AG04450 (cell line): ENCODE results near the gene ASXL3. TPM values are rescaled to one million over a fixed set of nuclear protein-coding genes. Genes with fewer than 3 reads are reported as not detected.

Experiments
- CTCF ChIA-PET: fragments of 300-600, 350-600 bp; formaldehyde crosslinking; extraction: SDS; loops from one replicate; lab custom pipeline; 2022; ENCODE audit warnings: antibody characterized with exemption, inconsistent platforms; lab: Charles Lee
- POLR2A ChIA-PET: fragments of 350-600 bp; formaldehyde crosslinking; extraction: SDS; loops from one replicate; lab custom pipeline; 2021; ENCODE audit warnings: antibody characterized with exemption, inconsistent platforms; lab: Yijun Ruan, JAX
- DNase-seq: peaks from one replicate; pipeline ENCODE4 v3.0.0-alpha.2; 2011; ENCODE audit warnings: low read depth, low spot score
- H3K27ac ChIP-seq: one replicate; pipeline ENCODE4 v1.5.1; 2012; ENCODE audit warnings: low read depth, low read length, control low read depth
- H3K27me3 ChIP-seq: one replicate; pipeline ENCODE4 v1.6.0; 2012; ENCODE audit warnings: low read length; ENCODE audit not compliant: control insufficient read depth, insufficient read depth
- H3K4me3 ChIP-seq: 2 replicates; pipeline ENCODE4 v1.5.1; 2011; ENCODE audit warnings: mild to moderate bottlenecking, low read depth, low read length, control low read depth
- H3K9me3 ChIP-seq: 2 replicates; pipeline ENCODE4 v1.5.1; 2012; ENCODE audit warnings: low read length; ENCODE audit not compliant: control insufficient read depth, insufficient read depth
- polyA plus RNA-seq: library from polyadenylated mRNA; depleted of rRNA; stranded (reverse); fragments of >200 nt; gene quantifications from 2 replicates; pipeline ENCODE4 v1.2.3, GENCODE V29; 2011
- TF ChIP-seq, protein P1 (sequence below): IDR thresholded peaks from 2 replicates; pipeline ENCODE4 v1.5.1; 2011; ENCODE audit warnings: low read depth, low read length, control low read depth, inconsistent platforms

Gene ASXL3
- polyA plus RNA-seq, 1 experiment = 0.19 TPM

DNA sequence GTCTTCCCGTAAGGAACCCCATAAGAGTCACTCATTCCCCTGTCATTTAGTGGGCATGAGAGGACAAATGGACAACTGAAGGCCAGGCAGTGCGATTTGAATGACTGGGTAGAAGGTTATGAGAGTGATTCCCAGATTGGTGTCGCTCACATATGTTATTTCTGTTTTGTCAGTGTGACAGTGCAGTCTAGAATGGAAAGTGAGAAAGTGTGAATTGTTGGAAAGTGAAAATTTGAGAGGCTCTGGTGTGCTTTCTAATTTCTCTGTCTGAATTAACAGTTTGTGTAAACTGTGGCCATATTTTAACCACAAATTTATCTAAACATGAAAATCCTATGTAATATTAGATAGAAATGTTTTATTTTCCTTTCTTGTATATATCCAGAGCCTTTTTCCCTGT, 49.1 kb downstream of the ASXL3 start:
- no peak for DNase-seq
- POLR2A ChIA-PET = no interaction called here
- no peaks in the 10 kb centered on the region for H3K27me3 ChIP-seq
- TF ChIP-seq, protein P1, sequence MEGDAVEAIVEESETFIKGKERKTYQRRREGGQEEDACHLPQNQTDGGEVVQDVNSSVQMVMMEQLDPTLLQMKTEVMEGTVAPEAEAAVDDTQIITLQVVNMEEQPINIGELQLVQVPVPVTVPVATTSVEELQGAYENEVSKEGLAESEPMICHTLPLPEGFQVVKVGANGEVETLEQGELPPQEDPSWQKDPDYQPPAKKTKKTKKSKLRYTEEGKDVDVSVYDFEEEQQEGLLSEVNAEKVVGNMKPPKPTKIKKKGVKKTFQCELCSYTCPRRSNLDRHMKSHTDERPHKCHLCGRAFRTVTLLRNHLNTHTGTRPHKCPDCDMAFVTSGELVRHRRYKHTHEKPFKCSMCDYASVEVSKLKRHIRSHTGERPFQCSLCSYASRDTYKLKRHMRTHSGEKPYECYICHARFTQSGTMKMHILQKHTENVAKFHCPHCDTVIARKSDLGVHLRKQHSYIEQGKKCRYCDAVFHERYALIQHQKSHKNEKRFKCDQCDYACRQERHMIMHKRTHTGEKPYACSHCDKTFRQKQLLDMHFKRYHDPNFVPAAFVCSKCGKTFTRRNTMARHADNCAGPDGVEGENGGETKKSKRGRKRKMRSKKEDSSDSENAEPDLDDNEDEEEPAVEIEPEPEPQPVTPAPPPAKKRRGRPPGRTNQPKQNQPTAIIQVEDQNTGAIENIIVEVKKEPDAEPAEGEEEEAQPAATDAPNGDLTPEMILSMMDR = no peak
- no peak overlapping the region for H3K27ac ChIP-seq
- CTCF ChIA-PET = no interaction called here
- H3K4me3 ChIP-seq = no peak overlapping the region
- H3K9me3 ChIP-seq = no peaks in the 10 kb centered on the region

DNA sequence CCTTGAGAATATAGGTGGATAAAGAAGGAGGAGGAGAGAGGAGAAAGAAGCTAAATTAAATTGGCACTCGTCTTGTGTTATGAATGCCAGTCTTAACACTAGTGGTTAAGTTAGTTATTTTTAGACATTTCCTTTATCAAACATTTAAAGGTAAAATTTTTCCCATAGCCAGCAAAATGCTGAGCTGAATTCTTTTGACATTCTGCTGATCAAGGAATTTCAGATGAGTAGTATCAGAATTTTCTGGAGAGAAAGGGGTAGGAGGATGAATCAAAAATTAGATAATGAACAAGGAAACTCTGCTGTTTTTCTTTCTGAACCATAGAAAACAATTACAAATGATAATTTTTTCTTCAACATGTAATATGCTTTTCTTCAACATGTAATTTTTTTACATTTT, 52.5 kb downstream of the ASXL3 start:
- POLR2A ChIA-PET = no interaction called here
- TF ChIP-seq, protein P1 = no peak

DNA sequence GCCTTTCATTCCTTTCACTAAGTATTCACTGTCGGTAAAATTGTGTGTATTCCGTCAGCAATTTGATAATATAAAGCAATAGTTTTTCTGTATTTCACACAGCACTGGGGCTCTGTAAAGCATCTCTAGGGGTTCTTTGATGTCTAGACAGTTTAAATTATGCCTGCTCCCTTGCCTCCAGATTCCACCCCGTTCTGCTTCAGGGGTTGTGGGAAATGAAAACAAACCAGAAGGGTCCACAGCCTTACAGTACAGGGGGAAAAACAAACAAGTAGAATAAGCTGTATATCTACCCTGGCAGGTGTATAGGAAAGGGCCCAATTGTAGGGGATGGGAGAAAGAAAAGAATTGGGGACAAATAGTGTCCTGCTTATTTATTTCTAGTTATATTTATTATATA, 63.1 kb downstream of the ASXL3 start:
- Histone ChIP-seq H3K27me3 (no peaks in the 10 kb centered on the region), H3K27ac (no peak overlapping the region), H3K4me3 (no peak overlapping the region), H3K9me3 (no peaks in the 10 kb centered on the region)
- DNase-seq = no peak
- TF ChIP-seq, protein P1 = no peak
- ChIA-PET CTCF (no interaction called here), POLR2A (no interaction called here)

More for the DNA sequence above, 52.5 kb downstream of the ASXL3 start:
- DNase-seq = no peak
- H3K27ac ChIP-seq = no peak overlapping the region
- CTCF ChIA-PET = interaction anchor here (0.6 kb wide), 1 partner anchor 1031 kb away, joined by 3 read pairs; no protein-coding TSS in a partner anchor
- no peak overlapping the region for H3K4me3 ChIP-seq
- H3K9me3 ChIP-seq = no peaks in the 10 kb centered on the region
- H3K27me3 ChIP-seq = no peaks in the 10 kb centered on the region

DNA sequence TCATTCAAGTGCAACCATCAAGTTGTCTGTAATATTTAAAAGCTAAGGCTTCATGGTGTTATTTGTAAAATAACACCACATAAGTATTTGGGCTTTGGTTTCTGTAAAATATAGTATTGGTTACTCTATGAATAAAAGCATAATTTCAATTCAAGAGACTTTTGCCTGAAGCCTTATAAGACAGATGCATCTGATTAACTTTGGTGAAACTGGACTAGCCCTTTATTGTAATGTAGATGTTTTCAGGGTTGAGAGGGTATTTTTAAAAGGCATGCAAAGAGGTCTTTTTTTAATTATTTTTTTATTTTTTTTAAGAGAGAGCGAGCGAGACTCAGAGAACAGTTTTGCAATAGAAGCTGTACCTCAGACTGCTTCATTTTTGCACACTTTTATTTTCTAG, 66.5 kb downstream of the ASXL3 start:
- Histone ChIP-seq H3K27me3 (no peaks in the 10 kb centered on the region), H3K27ac (no peak overlapping the region), H3K4me3 (no peak overlapping the region), H3K9me3 (no peaks in the 10 kb centered on the region)
- ChIA-PET CTCF (interaction anchor here (0.6 kb wide), 1 partner anchor 70 kb away, joined by 3 read pairs; no protein-coding TSS in a partner anchor), POLR2A (no interaction called here)
- no peak for DNase-seq
- TF ChIP-seq, protein P1 = no peak

DNA sequence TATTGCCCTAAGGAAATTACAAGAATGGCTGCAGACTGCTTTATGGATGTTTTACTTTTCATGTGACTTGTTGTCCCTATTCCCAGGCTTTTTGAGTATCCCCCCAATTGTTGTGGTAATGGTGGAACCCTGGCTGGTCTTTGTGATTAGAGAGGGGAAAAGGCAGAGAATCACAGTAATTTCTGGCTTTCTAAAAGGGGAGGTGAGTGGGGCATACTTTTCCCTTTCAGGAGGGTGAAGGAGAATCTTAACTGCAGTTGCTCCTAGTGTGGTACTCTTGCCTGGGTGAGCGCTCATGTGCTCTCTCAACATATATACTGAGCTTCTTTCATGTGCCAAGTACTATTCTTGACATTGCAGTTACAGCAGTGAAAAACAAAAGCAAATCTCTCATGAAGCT, 69.3 kb downstream of the ASXL3 start:
- CTCF ChIA-PET = no interaction called here
- TF ChIP-seq, protein P1 = no peak
- Histone ChIP-seq H3K27ac (no peak overlapping the region), H3K27me3 (no peaks in the 10 kb centered on the region), H3K9me3 (no peaks in the 10 kb centered on the region), H3K4me3 (no peak overlapping the region)
- POLR2A ChIA-PET = no interaction called here
- DNase-seq = no peak
